H1 (cell line): ENCODE data around the gene DDAH2. TPM values are rescaled to one million over a fixed set of nuclear protein-coding genes. Genes with fewer than 3 reads are reported as not detected.

Experiments
- GTF2F1 ChIP-seq: IDR thresholded peaks from 2 replicates; pipeline ENCODE4 v1.6.1; 2012; ENCODE audit warnings: low read depth, low read length, improper control_type of control experiment, borderline replicate concordance
- POLR2A ChIP-seq, 2 experiments: IDR thresholded peaks; 1 replicate in 1 of 2; 2 replicates in 1 of 2; pipeline ENCODE4 v1.6.1; 2011; ENCODE audit warnings: low read depth in 2 of 2, low read length in 2 of 2, mild to moderate bottlenecking in 2 of 2; ENCODE audit errors: control extremely low read depth in 1 of 2
- POU5F1 ChIP-seq: IDR thresholded peaks from 2 replicates; pipeline ENCODE4 v1.6.1; 2011; ENCODE audit warnings: low read depth, mild to moderate bottlenecking, low read length, moderate library complexity
- TCF12 ChIP-seq: IDR thresholded peaks from 2 replicates; pipeline ENCODE4 v1.6.1; 2011; ENCODE audit warnings: low read depth, mild to moderate bottlenecking, low read length
- polyA plus RNA-seq, 7 experiments: library from polyadenylated mRNA; depleted of rRNA in 3 of 7; stranded (reverse) in 5 of 7; unstranded in 2 of 7; fragments of >200 nt in 5 of 7; fragments of 200-250 nt in 2 of 7; gene quantifications; 1 replicate in 5 of 7; 2 replicates in 1 of 7; 4 replicates in 1 of 7; pipeline versions ENCODE4 v1.2.1 to v1.2.3, GENCODE V29; 2011 to 2013; ENCODE audit warnings: missing spikeins in 2 of 7, mixed read lengths in 2 of 7
- total RNA-seq: library from RNA; stranded (reverse); fragmentation: NEBNext Ultra II Directional; extraction: Animal tissue kit (Norgen Biotek cat#: 25700); gene quantifications from 2 replicates; pipeline ENCODE4 v1.2.1, GENCODE V29; 2021

The DDAH2 gene
- total and polyA plus RNA-seq, 2 of the 8 experiments (the other 6 are each of a cell fraction or from before 2014, with no cell fraction given): 53.3 to 73.5 TPM

DNA sequence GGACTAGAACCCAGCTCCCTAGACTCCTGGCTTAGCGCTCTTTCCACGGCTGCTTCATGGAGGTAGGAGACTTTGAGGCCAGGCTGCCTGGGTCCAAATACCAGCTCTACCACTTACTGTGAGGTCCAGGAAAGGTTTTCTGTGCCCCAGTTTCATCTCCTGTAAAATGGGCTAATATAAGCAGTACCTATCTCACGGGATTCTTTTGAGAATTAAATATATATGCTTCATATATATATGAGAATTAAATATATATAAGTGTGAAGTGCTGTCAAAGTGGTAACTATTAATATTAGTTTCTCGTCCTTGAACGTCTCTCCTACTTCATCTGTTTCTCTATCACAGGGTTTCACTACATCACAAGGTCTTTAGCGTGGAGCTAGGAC lies 38.0 kb downstream of the DDAH2 start (continued):
- TF ChIP-seq POLR2A (IDR thresholded peaks at IDR 0.05; ENCODE audit: control extremely low read depth in 1 of 2, low read depth in 2 of 2, low read length in 2 of 2) (no peak), GTF2F1 (no peak), POU5F1 (no peak), TCF12 (no peak)
- TF ChIP-seq, all 59 proteins: peak for 0
